Subcutaneous abdominal adipose tissue (tissue), 5 donors: ENCODE measurements around the gene SINHCAF.
"Not testable (repeated sequence)": the region's sequence is repeated elsewhere in the genome, so short reads cannot be mapped to it uniquely, and the experiment has no call there.

Experiments used
- H3K27ac ChIP-seq: one replicate; pipeline ENCODE4 v1.7.0; 2013; ENCODE audit warnings: low read depth, mild to moderate bottlenecking, inconsistent platforms, low read length, moderate library complexity
- H3K27me3 ChIP-seq, 5 donors: one replicate each; pipeline ENCODE4 v1.7.0; 2013; ENCODE audit warnings: low read length in 5 of 5, inconsistent platforms in 1 of 5; ENCODE audit not compliant: control insufficient read depth in 5 of 5, insufficient read depth in 4 of 5
- H3K36me3 ChIP-seq, 5 donors: one replicate each; pipeline ENCODE4 v1.7.0; 2013; ENCODE audit warnings: low read length in 5 of 5; ENCODE audit not compliant: control insufficient read depth in 5 of 5, insufficient read depth in 5 of 5
- H3K4me1 ChIP-seq, 5 donors: one replicate each; pipeline ENCODE4 v1.7.0; 2013; ENCODE audit warnings: low read length in 5 of 5, mild to moderate bottlenecking in 3 of 5, moderate library complexity in 1 of 5; ENCODE audit not compliant: control insufficient read depth in 5 of 5, insufficient read depth in 5 of 5
- H3K4me3 ChIP-seq, 5 donors: one replicate each; pipeline ENCODE4 v1.7.0; 2013; ENCODE audit warnings: low read length in 5 of 5, low read depth in 1 of 5
- H3K9ac ChIP-seq, 5 donors: one replicate each; pipeline ENCODE4 v1.7.0; 2013; ENCODE audit warnings: low read length in 5 of 5, mild to moderate bottlenecking in 4 of 5, moderate library complexity in 3 of 5
- H3K9me3 ChIP-seq, 5 donors: one replicate each; pipeline ENCODE4 v1.7.0; 2013; ENCODE audit warnings: low read length in 5 of 5; ENCODE audit not compliant: control insufficient read depth in 5 of 5
- donor health status: healthy.
- donor health status: healthy.
- donor health status: healthy.
- donor health status: healthy.
- donor health status: healthy.

Gene SINHCAF

DNA sequence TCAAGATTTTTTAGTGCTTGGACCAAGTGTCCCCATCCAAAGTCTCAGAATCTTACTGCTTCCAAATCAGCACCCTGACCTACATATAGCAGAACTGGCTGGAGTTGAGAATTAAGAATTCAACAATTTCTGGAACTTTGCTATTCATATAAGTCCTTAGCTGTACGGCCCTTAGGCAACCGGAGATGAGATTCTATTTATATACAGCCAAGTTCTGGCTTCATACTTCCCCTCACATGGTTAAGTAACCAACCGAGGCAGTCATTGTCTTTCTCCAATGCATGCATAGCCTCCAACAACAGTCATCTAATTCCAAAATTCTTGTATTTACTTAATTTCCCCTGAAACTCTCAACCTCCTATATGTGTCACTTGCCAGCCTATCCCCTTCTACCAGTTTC, 76.6 kb downstream of the SINHCAF start:
- Histone ChIP-seq H3K4me1 (peaks cover 0 to 10% (median 0%) of the 10 kb centered on the region in 5 donors), H3K27ac (no peak overlapping the region), H3K36me3 (no peaks in the 10 kb centered on the region)

GRCh38 chr12:31248815-31249214, 77.1 kb downstream of the SINHCAF start:
- Histone ChIP-seq H3K4me1 (peaks cover 0 to 10% (median 0%) of the 10 kb centered on the region in 5 donors), H3K9me3 (no peaks in the 10 kb centered on the region), H3K36me3 (no peaks in the 10 kb centered on the region), H3K27ac (no peak overlapping the region), H3K9ac (no peak overlapping the region), H3K4me3 (no peak overlapping the region), H3K27me3 (no peaks in the 10 kb centered on the region)

More for the DNA sequence above, 76.6 kb downstream of the SINHCAF start:
- Histone ChIP-seq H3K9ac (no peak overlapping the region), H3K27me3 (no peaks in the 10 kb centered on the region), H3K4me3 (no peak overlapping the region), H3K9me3 (no peaks in the 10 kb centered on the region)

DNA sequence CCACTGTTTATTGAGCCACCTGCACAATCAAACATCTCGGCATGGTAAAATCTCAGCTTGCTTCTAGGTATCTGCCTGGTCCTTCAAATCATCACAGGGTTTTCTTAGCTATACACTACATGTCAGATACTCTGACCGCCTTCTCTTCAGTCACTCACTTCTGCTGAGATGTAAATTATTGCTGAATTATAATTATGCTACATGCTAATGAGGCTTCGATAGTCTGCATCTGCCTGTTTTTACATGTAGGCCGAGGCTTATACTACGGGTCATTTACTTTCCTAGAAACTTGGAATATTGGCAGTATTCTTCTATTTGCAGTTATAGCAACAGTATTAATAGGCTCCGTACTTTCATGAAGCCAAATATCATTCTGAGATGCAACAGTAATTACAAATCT, 77.6 kb downstream of the SINHCAF start:
- Histone ChIP-seq H3K4me3 (no peak overlapping the region), H3K27ac (no peak overlapping the region), H3K4me1 (peaks cover 0 to 10% (median 0%) of the 10 kb centered on the region in 5 donors), H3K9me3 (no peaks in the 10 kb centered on the region), H3K9ac (no peak overlapping the region), H3K27me3 (no peaks in the 10 kb centered on the region), H3K36me3 (no peaks in the 10 kb centered on the region)

DNA sequence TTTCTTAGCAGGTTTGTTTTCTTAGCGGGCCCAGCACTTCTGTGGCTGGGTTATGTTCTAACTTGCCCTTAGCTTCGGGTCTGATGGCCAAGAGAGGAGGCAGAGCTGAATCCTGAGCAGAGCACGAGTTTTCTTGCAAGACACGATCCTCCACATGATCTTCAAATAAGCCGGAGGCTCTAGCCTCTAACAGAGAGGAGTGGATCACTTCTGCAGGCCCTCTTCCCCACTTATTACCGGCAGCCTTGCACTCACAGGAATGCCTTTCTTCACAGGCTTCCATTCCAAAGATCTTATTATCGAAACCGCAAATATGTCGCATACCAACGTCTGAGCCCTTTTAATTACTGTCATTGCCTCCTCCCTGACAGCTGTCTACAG, 79.5 kb downstream of the SINHCAF start:
- Histone ChIP-seq H3K27ac (no peak overlapping the region), H3K4me1 (peaks cover 0 to 10% (median 0%) of the 10 kb centered on the region in 5 donors), H3K9me3 (no peaks in the 10 kb centered on the region), H3K9ac (no peak overlapping the region), H3K4me3 (no peak overlapping the region), H3K27me3 (no peaks in the 10 kb centered on the region), H3K36me3 (no peaks in the 10 kb centered on the region)

- Histone ChIP-seq H3K27me3 (no peaks in the 10 kb centered on the region), H3K9me3 (no peaks in the 10 kb centered on the region), H3K4me1 (peaks cover 0 to 10% (median 0%) of the 10 kb centered on the region in 5 donors), H3K27ac (no peak overlapping the region), H3K36me3 (no peaks in the 10 kb centered on the region), H3K9ac (no peak overlapping the region), H3K4me3 (no peak overlapping the region)
Measured at GRCh38 chr12:31245822-31246469, 80.0 kb downstream of the SINHCAF start.

DNA sequence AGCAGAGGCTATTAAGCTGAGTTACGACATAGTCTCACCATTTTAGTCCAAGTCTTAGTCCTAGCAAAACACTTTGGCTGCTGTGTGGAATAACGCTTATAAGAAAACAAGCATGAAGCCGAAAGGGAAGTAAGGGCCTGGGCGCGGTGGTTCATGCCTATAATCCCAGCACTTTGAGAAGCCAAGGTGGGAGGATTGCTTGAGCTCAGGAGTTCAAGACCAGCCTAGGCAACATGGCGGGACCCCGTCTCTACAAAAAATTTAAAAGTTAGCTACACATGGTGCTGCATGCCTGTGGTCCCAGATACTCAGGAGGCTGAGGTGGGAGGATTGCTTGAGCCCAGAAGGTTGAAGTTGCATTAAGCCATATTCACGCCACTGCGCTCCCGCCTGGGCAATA, 83.5 kb downstream of the SINHCAF start:
- H3K4me3 ChIP-seq, H3K9ac ChIP-seq, H3K36me3 ChIP-seq, H3K4me1 ChIP-seq, H3K27me3 ChIP-seq, H3K9me3 ChIP-seq, H3K27ac ChIP-seq: not testable (repeated sequence)

DNA sequence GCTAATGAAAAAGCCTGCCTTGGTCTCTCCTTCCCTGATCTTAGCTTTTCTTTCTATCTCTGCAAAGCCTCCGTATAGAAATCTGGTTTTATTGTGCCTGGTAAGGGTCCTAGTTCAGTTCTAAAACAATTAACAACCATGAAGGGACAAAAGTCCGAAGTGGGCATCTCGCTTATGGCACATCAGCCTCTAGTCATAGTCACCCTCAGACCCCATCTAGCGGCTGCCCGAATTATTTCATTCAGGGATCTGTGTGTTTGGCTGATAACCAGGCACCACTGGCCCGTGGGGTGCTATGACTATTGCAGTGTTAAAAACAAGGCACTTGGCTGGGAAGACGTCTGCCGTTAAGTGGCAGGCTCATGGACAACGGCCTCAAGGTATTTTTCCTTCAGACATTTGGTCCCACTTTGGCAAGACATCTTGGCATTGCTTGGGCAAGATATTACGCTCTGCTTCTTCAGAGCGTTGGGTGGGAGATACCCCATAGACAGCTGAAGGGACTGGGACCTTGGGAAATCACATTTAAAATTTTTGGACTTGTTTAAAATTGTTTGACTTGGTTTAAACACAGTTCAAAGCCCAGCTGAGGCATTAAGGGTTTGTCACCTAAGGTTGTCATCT, 87.1 kb downstream of the SINHCAF start:
- H3K27ac ChIP-seq = no peak overlapping the region
- H3K27me3 ChIP-seq = no peaks in the 10 kb centered on the region
- H3K9ac ChIP-seq = no peak overlapping the region
- no peak overlapping the region for H3K4me3 ChIP-seq
- peaks cover 11 to 28% (median 20%) of the 10 kb centered on the region in 5 donors for H3K4me1 ChIP-seq
- H3K36me3 ChIP-seq = no peaks in the 10 kb centered on the region
- H3K9me3 ChIP-seq = no peaks in the 10 kb centered on the region

GRCh38 chr12:31238333-31238732, 87.6 kb downstream of the SINHCAF start:
- H3K27ac ChIP-seq, H3K36me3 ChIP-seq, H3K9me3 ChIP-seq, H3K9ac ChIP-seq, H3K4me3 ChIP-seq, H3K27me3 ChIP-seq: not testable (repeated sequence)
- peaks cover 11 to 33% (median 25%) of the 10 kb centered on the region in 5 donors for H3K4me1 ChIP-seq

DNA sequence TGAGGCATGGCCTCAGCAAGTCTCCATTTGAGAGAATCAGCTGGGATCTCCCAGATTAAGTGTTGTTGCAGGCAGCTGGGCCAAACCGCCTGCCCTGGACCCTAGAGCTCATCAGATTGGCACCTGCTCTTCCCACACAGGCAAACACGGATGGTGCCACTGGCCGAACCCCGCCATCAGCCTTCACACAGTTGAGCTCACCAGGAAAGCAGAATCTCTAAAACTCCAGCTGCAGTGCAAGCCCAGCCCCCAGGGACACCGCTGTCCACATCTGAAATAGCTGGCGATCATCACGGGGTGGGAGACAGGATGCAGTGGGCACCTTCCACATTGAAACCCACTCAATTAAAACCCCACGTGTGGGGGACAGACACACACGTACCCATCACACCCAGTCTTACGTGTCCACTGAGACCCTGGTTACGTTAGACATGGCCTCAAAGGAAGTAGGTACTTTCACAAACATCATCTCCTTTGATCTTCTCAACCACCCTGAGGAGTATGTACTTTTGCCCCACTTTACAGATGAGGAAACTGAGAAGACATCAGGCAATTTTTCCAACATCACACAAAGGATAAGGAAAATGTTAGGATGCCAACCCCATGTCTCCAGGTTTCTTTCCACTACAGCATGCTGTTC, 88.8 kb downstream of the SINHCAF start:
- Histone ChIP-seq H3K9me3 (no peaks in the 10 kb centered on the region), H3K27ac (no peak overlapping the region), H3K36me3 (no peaks in the 10 kb centered on the region), H3K27me3 (peaks cover 0 to 2% (median 0%) of the 10 kb centered on the region in 5 donors), H3K4me3 (no peak overlapping the region), H3K9ac (no peak overlapping the region), H3K4me1 (peaks cover 11 to 44% (median 27%) of the 10 kb centered on the region in 5 donors)

DNA sequence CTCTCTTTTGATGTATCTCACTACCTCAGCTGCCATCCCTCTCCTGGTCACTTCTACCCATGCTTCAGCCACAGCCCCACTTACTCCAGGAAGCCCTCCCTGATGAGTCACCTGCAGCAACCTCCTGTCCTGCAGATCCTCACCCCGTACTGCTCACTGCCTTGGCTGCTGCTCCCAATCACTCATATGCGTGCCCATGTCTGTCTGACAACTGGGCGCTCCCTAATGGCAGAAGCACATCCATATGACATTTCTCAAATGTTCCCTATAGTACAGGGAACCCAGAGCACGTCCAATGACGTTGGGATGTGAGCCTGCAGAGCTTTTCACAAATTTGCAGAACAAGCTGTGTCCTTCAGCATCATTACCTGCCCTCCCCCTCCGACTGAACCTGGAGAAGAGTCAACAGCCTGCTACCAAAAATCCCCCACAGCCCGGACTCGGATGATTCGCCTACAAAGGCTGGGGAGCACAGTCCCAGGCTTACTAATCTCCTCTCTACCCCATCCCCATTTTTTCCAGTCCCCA, 90.0 kb downstream of the SINHCAF start:
- Histone ChIP-seq H3K4me1 (peaks cover 11 to 44% (median 27%) of the 10 kb centered on the region in 5 donors), H3K9me3 (no peaks in the 10 kb centered on the region), H3K9ac (no peak overlapping the region), H3K27ac (no peak overlapping the region), H3K4me3 (no peak overlapping the region), H3K27me3 (peaks cover 0 to 2% (median 0%) of the 10 kb centered on the region in 5 donors), H3K36me3 (no peaks in the 10 kb centered on the region)
